Body of pancreas (tissue), 4 donors: ENCODE results near the gene ROBO2.

ENCODE experiments used
- POLR2A ChIP-seq, 3 donors: fragments of 450-650 bp; IDR thresholded peaks; one replicate each; pipeline ENCODE4 v1.6.1; 2016; ENCODE audit warnings: antibody characterized with exemption in 3 of 3, mild to moderate bottlenecking in 2 of 3
- TF ChIP-seq, protein P1 (sequence below), 7 experiments: fragments of 450-650 bp in 4 of 7; fragments of 200-600 bp in 3 of 7; sonication (generic) in 3 of 7; IDR thresholded peaks; one replicate each; pipeline ENCODE4 v1.5.1; 2016 to 2019; ENCODE audit warnings: antibody characterized with exemption in 7 of 7

- no peak for TF ChIP-seq POLR2A (IDR thresholded peaks at IDR 0.05)
- TF ChIP-seq, protein P1, sequence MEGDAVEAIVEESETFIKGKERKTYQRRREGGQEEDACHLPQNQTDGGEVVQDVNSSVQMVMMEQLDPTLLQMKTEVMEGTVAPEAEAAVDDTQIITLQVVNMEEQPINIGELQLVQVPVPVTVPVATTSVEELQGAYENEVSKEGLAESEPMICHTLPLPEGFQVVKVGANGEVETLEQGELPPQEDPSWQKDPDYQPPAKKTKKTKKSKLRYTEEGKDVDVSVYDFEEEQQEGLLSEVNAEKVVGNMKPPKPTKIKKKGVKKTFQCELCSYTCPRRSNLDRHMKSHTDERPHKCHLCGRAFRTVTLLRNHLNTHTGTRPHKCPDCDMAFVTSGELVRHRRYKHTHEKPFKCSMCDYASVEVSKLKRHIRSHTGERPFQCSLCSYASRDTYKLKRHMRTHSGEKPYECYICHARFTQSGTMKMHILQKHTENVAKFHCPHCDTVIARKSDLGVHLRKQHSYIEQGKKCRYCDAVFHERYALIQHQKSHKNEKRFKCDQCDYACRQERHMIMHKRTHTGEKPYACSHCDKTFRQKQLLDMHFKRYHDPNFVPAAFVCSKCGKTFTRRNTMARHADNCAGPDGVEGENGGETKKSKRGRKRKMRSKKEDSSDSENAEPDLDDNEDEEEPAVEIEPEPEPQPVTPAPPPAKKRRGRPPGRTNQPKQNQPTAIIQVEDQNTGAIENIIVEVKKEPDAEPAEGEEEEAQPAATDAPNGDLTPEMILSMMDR (IDR thresholded peaks at IDR 0.05) = no peak
These were observed 546.3 kb downstream of the ROBO2 start for GRCh38 chr3:77586216-77586615.
